Stimulated activated CD8-positive, alpha-beta memory T cell treated with anti-CD3 and anti-CD28 coated beads, Interleukin-4, amount 100 ng/mL, for 24 hours (primary cell): ENCODE data around the gene CD86.

ENCODE experiments used
- DNase-seq: peaks from one replicate; pipeline ENCODE4 v3.0.0-alpha.2; 2020; ENCODE audit warnings: low read depth

Gene CD86

GRCh38 chr3:122092460-122093165, 37.5 kb downstream of the CD86 start:
- DNase-seq = peak; percentile 38

GRCh38 chr3:122094125-122094524, 39.0 kb downstream of the CD86 start:
- DNase-seq = no peak

DNA sequence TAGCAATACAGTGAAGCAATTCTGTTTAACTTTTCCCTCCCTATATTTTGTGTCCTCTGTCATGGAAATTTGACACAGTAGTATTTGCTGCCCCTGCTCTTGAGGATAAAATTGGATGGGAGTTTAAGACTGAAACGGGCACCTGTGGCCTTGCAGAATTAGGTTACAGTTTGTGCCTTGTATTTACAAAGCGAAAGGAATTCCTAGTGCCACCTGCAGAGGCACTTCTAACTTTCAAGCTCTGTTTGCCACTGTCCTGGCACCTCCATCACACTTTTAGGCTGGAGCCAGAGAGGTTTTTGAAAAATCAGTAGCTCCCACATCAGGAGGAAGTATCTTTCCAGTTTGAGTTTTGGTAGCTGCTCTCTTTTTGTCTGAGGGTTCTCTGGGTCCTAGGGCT, 39.5 kb downstream of the CD86 start:
- DNase-seq = no peak

- no peak for DNase-seq
These were observed 42.0 kb downstream of the CD86 start for GRCh38 chr3:122097141-122097540.

DNA sequence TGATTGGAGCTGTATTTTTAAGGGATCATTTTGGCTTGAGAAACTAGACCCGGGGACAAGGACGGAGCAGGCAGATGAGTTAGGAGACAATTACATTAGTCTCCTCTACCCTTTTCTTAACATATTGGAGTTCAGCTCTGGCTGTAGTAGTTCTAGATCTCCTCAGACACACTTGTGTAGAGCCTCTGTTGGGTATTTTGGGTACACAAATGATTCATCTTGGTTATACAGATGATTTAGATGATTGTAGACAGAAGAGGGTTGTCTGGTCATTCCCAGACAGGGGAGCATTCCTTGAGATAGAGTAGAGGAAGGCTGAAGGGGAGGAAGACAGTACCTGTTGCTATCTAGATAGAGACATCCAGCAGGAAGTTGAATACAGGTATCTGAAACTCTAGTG, 43.4 kb downstream of the CD86 start:
- no peak for DNase-seq

DNA sequence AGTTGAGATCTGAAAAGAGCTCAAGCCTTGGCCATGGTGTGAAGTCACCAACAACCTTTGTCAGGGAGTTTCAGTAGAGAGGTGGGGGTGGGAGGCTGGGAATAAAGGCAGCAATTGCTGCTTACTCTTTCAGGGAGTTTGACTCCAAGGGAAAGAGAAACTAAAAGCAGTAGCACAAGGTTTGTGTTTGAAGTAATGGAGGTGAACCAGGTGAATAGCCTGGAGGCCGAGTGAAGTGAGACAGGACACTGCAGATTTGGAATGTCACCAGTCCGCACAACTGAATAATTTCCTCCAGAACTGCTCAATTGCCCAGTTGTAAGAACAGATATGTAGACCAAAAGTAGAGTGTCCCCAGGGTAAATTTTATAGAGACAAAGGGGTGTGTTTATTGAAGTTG, 44.1 kb downstream of the CD86 start:
- no peak for DNase-seq

DNA sequence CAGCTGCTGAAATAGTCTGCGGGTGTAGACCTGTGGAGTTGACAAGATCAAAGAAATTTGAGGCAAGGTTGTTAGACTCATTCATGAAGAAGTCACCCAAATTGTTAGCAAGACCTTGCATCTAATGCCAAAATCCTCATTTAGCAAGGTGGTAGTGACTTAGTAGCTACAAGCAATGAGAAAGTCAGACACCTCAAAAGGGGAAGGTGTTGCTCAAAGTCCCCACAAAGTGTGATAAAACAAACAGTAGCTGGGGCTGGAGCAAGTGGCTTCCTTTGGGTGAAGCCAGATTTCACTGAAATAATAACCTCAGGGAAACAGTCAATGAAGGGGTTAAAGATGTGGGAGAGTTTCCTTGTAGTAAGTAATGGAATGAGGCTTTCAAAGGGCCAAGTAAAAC, 44.9 kb downstream of the CD86 start:
- DNase-seq = no peak

DNA sequence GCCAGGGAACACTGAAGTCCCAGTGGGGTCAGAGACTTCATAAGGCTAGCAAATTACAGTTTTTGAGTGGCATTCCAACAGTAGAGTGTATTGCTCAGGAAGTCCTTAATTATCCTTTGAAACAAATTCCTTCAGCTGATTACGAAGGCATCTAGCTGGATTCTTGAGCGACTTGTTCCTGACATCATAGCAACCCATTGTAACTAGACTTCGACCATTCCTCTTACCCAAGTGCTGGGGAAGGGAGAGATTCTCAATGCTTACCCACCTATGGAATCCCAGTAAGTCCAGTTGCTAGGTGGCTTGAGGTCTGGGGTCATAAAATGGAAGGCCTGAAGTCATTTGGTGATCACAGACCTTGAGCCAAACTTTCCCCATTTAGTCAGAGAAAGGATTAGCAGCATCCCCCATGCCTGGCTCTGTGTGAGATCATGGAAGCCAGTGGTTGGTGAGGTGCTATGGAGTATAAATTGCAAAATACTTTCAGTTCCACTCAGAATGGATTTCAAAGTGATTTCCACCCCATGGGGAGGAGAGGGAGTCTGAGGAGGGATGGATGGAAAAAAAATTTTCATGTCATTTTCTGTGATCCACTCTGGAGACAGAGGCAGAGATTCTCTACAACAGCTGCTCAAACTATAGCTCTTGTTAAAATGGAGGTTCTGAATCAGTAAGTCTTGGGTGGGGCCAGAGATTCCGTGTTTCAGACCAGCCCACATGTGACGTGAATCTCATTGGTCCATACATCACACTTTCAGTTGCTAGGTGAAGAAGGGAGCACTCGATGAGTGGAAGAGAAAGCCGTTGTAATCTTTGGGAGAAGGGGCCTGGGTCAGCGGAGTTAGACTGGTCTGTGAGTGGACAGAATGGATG, 45.7 kb downstream of the CD86 start:
- DNase-seq = no peak

DNA sequence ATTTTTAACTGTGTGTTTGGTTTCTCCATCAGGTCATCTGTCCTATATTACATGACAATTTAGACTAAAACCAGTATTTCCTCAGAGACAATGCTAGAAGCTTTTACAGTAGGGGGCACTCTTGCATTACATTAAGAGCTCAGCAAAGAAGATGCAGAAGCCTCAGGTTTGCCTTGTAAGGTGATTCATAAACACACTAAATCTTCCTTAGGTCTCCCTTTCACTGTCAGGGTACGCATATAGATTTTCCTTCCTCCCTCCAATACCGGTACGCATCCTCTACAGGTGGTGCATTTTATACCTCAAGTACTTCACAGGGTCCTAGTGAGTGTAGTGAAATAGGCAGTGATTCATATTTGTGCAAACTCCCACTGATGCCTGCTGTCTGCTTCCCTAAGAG, 46.5 kb downstream of the CD86 start:
- DNase-seq = no peak

DNA sequence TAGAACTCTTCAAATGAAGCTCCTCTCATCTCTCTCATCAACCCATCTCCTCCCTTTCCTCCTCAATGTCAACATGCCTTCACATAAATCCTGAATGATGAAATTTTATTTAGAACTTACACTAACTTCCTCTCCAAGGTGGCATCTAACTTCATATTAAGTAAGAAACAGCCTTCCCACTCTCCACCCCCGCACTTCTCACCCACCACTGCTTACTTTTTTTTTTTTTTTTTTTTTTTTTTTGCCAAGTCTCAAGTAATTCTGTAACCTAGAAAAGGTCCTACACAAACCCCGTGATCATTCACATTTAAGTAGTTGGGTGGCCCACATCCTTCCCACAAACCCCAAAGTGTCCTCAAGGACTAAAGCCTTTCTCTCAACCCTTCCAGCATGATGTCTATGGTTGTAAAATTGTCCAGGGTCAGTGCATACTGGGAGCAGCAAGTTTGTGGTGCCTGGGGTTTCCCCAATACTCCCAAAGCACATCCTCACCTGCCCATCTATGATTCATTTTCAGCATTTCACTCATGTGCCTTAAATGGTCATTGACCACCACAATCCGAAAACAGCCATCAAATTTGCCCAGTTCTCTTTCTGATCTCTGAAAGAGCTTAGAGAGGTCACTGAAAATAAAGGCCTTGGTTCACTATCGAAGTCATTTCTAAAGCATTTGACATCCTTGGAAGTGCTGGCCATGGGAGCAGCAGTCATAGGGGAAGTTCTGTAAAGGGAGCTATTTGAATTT, 47.2 kb downstream of the CD86 start:
- DNase-seq = peak; percentile 27

- DNase-seq = no peak
These were observed 48.8 kb downstream of the CD86 start for GRCh38 chr3:122103821-122104514.

DNA sequence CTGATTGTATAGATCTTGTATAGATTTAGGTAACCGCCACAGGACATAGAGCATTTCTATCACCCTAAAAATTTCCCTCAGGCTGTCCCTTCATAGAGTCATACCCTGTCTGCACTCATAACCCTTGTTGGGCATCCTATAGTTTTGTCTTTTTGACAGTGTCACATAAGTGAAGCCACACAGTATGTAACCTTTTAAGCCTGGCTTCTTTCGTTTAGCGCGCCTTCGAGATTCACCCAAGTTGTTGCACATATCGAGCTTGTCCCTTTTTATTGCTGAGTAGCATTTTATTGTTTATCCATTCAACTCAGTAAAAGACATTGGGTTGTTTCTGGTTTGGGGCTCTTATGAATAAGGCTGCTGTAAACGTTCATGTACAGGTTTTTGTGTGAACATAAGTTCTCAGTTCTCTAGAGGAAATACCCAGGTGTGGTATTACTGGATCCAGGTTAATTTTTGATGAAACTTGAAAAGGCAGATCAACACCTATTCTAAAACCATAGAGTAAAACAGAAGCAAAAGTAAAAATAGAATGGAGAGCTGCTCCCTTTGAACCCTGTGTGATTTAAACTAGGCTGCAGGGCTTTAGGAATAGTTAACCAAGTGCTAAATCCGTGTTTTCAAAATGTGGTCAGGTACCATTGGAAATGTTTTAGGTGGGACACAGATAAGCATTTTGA, 49.5 kb downstream of the CD86 start:
- no peak for DNase-seq

DNA sequence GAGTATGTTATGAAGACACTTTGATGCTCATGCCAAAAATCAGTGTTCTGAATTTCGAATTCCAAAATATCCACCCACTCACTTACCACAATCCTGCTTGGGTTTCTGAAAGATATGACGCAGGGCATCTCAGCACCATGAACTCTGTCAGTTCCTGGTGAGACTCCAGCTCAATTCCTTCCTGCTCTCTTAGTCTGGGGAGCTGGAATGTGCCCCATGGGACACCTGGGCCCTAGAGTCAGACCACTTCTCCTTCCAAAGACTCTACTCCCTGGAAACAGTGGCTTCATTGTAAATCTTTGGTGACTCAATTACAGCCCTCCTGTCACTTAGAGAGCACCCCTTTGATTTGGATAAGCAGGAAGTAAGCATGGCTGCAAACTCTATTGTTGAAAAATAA, 50.5 kb downstream of the CD86 start:
- DNase-seq = no peak

DNA sequence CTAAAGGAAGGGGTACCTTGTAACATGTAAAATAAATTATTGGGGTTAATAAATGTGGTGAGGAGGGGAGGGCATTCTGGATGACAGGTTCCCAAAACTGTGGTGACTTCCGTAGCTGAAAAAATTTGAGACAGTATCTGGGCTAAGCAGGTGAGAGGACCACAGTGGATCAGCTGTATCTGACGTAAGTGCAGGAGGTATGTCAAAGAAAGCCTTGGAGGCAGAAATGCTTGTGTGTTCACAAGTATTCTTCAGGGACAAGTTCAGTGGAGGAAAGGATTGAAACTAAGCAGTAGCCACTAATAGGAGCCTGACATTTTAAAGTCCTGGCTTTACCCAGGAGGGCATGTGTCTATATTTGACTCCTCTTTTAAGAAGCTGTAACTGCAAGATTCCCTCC, 52.0 kb downstream of the CD86 start:
- DNase-seq = no peak

- DNase-seq = no peak
These were observed 56.8 kb downstream of the CD86 start for GRCh38 chr3:122111974-122112373.

DNA sequence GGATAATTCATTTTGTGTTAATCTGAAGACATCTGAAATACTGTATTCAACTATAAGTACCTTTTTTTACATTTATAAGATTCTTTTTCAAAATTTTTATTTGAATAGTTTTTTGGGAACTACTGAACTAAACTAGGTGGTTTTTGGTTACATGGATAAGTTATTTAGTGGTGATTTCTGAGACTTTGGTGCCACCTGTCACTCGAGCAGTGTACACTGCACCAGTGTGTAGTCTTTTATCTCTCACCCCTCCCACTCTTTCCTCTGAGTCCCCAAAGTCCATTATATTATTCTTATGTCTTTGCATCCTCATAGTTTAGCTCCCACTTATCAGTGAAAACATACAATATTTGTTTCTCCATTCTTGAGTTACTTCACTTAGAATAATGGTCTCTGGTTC, 57.6 kb downstream of the CD86 start:
- no peak for DNase-seq

DNA sequence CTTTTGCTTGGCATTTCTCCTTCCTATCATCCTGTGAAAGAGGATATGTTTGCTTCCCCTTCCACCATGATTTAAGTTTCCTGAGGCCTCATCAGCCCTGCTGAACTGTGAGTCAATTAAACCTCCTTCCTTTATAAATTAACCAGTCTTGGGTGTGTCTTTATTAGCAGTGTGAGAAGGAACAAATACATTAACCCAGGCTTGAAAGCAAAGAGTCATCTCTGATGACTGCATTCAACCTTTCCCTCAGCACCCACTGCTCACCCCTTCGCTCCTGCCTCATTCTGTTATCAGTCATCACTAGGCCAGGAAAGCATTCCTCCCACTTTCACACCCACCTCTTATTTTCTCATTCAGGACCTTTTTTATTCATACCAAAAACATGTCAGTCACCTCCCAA, 68.7 kb downstream of the CD86 start:
- no peak for DNase-seq

GRCh38 chr3:122132949-122133540, 77.9 kb downstream of the CD86 start:
- DNase-seq = no peak

DNA sequence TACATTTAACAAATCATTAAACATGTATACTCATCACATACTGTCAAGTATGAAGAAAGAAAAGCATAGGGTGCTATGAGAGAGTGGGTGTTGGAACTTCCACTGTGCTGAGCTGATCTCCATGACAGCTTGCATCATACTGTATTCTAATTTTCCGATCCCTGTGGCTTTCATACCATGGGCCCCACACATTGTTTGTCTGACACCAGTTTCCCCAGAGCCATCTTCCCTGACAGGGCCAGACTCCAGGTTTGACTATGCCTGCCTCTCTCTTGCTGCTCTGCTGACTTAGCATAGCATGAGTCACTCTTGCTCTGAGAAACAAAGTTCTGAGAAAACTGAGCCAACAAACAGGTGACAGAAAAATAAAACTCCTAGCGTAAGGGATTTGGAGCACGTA, 91.3 kb downstream of the CD86 start:
- DNase-seq = peak; percentile 21

- no peak for DNase-seq
These were observed 93.9 kb downstream of the CD86 start for GRCh38 chr3:122148941-122149627.

- no peak for DNase-seq
These were observed 96.3 kb downstream of the CD86 start for GRCh38 chr3:122151480-122151879.
